Osteocyte (in vitro differentiated cells): ENCODE results near the gene SELENOM. TPM values are rescaled to one million over a fixed set of nuclear protein-coding genes. Genes with fewer than 3 reads are reported as not detected.

Experiments
- DNase-seq: peaks from one replicate; pipeline ENCODE4 v3.0.0; 2021; ENCODE audit warnings: mixed read lengths; ENCODE audit not compliant: unreplicated experiment; ENCODE audit errors: extremely low spot score
- H3K27ac Mint-ChIP-seq: one replicate; pipeline ENCODE4 v1.8.0; 2021; ENCODE audit warnings: mild to moderate bottlenecking, mixed read lengths; ENCODE audit not compliant: unreplicated experiment
- H3K27me3 Mint-ChIP-seq: one replicate; pipeline ENCODE4 v1.8.0; 2021; ENCODE audit warnings: mixed read lengths; ENCODE audit not compliant: unreplicated experiment
- H3K36me3 Mint-ChIP-seq: one replicate; pipeline ENCODE4 v1.8.0; 2021; ENCODE audit warnings: mixed read lengths; ENCODE audit not compliant: unreplicated experiment
- H3K4me1 Mint-ChIP-seq: one replicate; pipeline ENCODE4 v1.8.0; 2021; ENCODE audit warnings: mixed read lengths; ENCODE audit not compliant: unreplicated experiment
- H3K4me3 Mint-ChIP-seq: one replicate; pipeline ENCODE4 v1.8.0; 2021; ENCODE audit warnings: mild to moderate bottlenecking, moderate library complexity, mixed read lengths; ENCODE audit not compliant: unreplicated experiment
- H3K9me3 Mint-ChIP-seq: one replicate; pipeline ENCODE4 v1.8.0; 2021; ENCODE audit warnings: mixed read lengths; ENCODE audit not compliant: unreplicated experiment
- total RNA-seq: library from RNA; stranded (reverse); gene quantifications from 2 replicates; pipeline ENCODE4 v1.2.1, GENCODE V29; 2021
- TF ChIP-seq, protein P1 (sequence below): fragments of 200-600 bp; sonication (generic); IDR thresholded peaks from 2 replicates; pipeline ENCODE4 v1.5.0; 2021; ENCODE audit warnings: antibody characterized with exemption, mild to moderate bottlenecking, moderate library complexity

The SELENOM gene
- total RNA-seq, 1 donor from 2014 or later, result 186 TPM

- Mint-ChIP-seq H3K27ac (no peak overlapping the region), H3K27me3 (peaks cover 13% of the 10 kb centered on the region), H3K36me3 (no peaks in the 10 kb centered on the region), H3K9me3 (peaks cover 10% of the 10 kb centered on the region), H3K4me1 (peaks cover 8% of the 10 kb centered on the region), H3K4me3 (no peak overlapping the region)
- TF ChIP-seq, protein P1, sequence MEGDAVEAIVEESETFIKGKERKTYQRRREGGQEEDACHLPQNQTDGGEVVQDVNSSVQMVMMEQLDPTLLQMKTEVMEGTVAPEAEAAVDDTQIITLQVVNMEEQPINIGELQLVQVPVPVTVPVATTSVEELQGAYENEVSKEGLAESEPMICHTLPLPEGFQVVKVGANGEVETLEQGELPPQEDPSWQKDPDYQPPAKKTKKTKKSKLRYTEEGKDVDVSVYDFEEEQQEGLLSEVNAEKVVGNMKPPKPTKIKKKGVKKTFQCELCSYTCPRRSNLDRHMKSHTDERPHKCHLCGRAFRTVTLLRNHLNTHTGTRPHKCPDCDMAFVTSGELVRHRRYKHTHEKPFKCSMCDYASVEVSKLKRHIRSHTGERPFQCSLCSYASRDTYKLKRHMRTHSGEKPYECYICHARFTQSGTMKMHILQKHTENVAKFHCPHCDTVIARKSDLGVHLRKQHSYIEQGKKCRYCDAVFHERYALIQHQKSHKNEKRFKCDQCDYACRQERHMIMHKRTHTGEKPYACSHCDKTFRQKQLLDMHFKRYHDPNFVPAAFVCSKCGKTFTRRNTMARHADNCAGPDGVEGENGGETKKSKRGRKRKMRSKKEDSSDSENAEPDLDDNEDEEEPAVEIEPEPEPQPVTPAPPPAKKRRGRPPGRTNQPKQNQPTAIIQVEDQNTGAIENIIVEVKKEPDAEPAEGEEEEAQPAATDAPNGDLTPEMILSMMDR, result no peak
- DNase-seq, result no peak
Observed at GRCh38 chr22:31143038-31143437, 35.7 kb upstream of the SELENOM start.

DNA sequence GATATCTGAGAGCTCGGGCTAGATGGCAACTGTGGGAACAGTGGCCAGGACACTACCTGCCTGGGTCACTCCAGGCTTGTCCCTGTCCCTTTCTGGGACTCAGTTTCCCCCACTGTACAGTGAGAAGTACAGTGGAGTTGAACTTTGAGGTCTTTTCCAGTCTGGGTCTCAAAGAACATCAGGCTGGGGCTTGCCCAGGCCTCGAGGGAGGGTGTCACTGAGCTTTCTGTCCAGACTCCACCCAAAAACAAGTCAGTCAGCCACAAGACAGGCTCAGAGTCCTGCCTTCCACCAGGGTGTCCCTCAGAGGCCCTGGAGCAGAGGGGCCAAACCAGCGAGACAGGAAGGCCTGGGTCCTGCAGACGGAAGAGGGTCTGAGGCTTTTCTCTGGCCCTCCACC, 34.9 kb upstream of the SELENOM start:
- TF ChIP-seq, protein P1, result no peak
- peaks cover 8% of the 10 kb centered on the region for H3K4me1 Mint-ChIP-seq
- peaks cover 13% of the 10 kb centered on the region for H3K27me3 Mint-ChIP-seq
- H3K4me3 Mint-ChIP-seq, result no peak overlapping the region
- peaks cover 10% of the 10 kb centered on the region for H3K9me3 Mint-ChIP-seq
- no peak overlapping the region for H3K27ac Mint-ChIP-seq
- DNase-seq, result no peak
- no peaks in the 10 kb centered on the region for H3K36me3 Mint-ChIP-seq

DNA sequence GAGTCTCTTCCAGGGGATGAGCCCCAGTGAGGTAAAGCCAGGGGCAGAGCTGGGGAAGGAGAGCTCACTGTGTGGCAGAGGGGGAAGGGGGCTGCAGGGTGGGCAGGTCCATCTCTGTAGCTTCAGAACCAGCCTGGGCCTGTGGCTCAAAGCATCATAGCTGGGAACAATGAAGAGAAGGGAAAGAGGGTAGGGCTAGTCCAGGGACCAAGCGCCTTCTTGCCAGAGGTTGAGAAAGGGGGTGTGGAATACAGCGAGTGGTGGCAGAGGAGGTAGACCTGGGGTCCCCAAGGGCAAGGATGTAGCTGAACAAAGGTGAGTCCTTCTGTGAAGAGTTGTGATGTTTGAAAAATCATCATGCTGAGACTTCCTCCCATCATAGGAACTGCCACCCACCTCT, 34.2 kb upstream of the SELENOM start:
- no peak overlapping the region for H3K4me3 Mint-ChIP-seq
- peaks cover 13% of the 10 kb centered on the region for H3K27me3 Mint-ChIP-seq
- DNase-seq, result no peak
- H3K9me3 Mint-ChIP-seq, result peaks cover 10% of the 10 kb centered on the region
- no peak overlapping the region for H3K27ac Mint-ChIP-seq
- TF ChIP-seq, protein P1, result no peak
- H3K4me1 Mint-ChIP-seq, result peaks cover 8% of the 10 kb centered on the region
- H3K36me3 Mint-ChIP-seq, result no peaks in the 10 kb centered on the region

DNA sequence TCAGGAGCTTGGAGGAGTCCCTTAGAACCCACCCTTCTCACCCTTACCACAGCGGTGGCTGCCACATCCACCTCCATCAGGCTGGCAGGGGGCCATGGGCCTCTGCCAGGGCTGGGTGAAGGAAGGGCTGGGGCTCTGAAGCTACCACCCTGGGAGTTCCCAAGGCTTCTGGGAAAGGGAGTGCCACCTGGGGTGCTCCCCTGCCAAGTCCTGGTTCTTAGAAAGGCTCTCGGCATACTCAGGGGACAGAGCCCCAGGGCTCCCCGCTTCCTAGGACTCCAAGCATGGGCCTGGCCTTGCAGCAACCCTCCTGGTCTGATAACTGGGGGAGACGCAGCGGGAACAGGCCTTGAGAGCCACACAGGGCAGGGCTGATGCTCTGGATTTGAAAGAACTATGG, 33.4 kb upstream of the SELENOM start:
- H3K4me3 Mint-ChIP-seq, result no peak overlapping the region
- H3K4me1 Mint-ChIP-seq, result peaks cover 8% of the 10 kb centered on the region
- H3K36me3 Mint-ChIP-seq, result no peaks in the 10 kb centered on the region
- no peak overlapping the region for H3K27ac Mint-ChIP-seq
- peaks cover 10% of the 10 kb centered on the region for H3K9me3 Mint-ChIP-seq
- DNase-seq, result no peak
- H3K27me3 Mint-ChIP-seq, result peaks cover 13% of the 10 kb centered on the region
- TF ChIP-seq, protein P1, result no peak

GRCh38 chr22:31139866-31140716, 32.7 kb upstream of the SELENOM start, which contains the start of gene PLA2G3:
Gene PLA2G3, minus strand, starts transcription at chr22:31140508. Its CDS starts 154 bp downstream, at chr22:31140354.
- no peaks in the 10 kb centered on the region for H3K36me3 Mint-ChIP-seq
- no peak within 1 kb of the TSS for H3K4me3 Mint-ChIP-seq
- TF ChIP-seq, protein P1, result no peak
- no peak for DNase-seq
- H3K9me3 Mint-ChIP-seq, result peaks cover 7% of the 10 kb centered on the region
- H3K27me3 Mint-ChIP-seq, result peaks cover 13% of the 10 kb centered on the region
- no peak within 1 kb of the TSS for H3K27ac Mint-ChIP-seq
- peaks cover 8% of the 10 kb centered on the region for H3K4me1 Mint-ChIP-seq
